Spleen (tissue), 7 donors: ENCODE data around the gene TSPAN9.

Source experiments
- CTCF ChIP-seq, 11 experiments: fragments of 200-600 bp in 7 of 11; fragments of 450-650 bp in 4 of 11; sonication (generic) in 4 of 11; IDR thresholded peaks in 8 of 11; conservative IDR thresholded peaks in 3 of 11; 1 replicate in 7 of 11; 2 replicates in 4 of 11; pipeline versions ENCODE4 v1.4.0 to v1.8.0; 2016 to 2021; ENCODE audit warnings: antibody characterized with exemption in 11 of 11, inconsistent platforms in 4 of 11, mild to moderate bottlenecking in 1 of 11
- POLR2A ChIP-seq, 3 donors: fragments of 450-650 bp; IDR thresholded peaks; one replicate each; pipeline ENCODE4 v1.5.1; 2017; ENCODE audit warnings: antibody characterized with exemption in 3 of 3, mild to moderate bottlenecking in 1 of 3
- POLR2AphosphoS5 ChIP-seq, 3 donors: sonication (generic); formaldehyde crosslinking; IDR thresholded peaks; one replicate each; pipeline ENCODE4 v1.5.1; 2017; ENCODE audit warnings: antibody characterized with exemption in 3 of 3
- donor health status: DM: no; HTN: no; CAD: no; lungs with moderate emphysema.
- donor health status: DM: no; HTN: no; CAD: no.
- donor health status: DM: no; HTN: no; CAD: no.

- TF ChIP-seq CTCF (IDR thresholded peaks at IDR 0.05 in 8 of 11, conservative IDR thresholded peaks at IDR 0.05 in 3 of 11), result peak; percentile 70 to 98 (median 97)
- no peak for TF ChIP-seq POLR2A (IDR thresholded peaks at IDR 0.05)
- TF ChIP-seq POLR2AphosphoS5 (IDR thresholded peaks at IDR 0.05), result peak in 2 of 3 donors; percentile 22 to 53
Observed at GRCh38 chr12:3275171-3276041, 198.2 kb downstream of the TSPAN9 start.
